HEK293 (cell line): ENCODE measurements around the gene TBC1D17.

Source experiments
- ELK4 ChIP-seq: IDR thresholded peaks from 2 replicates; pipeline ENCODE4 v1.6.1; 2011; ENCODE audit warnings: mild to moderate bottlenecking, low read depth, low read length, borderline replicate concordance
- KLF10 ChIP-seq: fragments of 450-650 bp; IDR thresholded peaks from 2 replicates; pipeline ENCODE4 v1.5.1; 2018; ENCODE audit warnings: missing biosample characterization, mild to moderate bottlenecking, missing genetic modification characterization
- MYNN ChIP-seq: fragments of 450-650 bp; formaldehyde crosslinking; IDR thresholded peaks from 2 replicates; pipeline ENCODE4 v1.5.1; 2016; ENCODE audit warnings: missing biosample characterization, missing genetic modification characterization, borderline replicate concordance
- OVOL3 ChIP-seq: fragments of 450-650 bp; formaldehyde crosslinking; IDR thresholded peaks from 2 replicates; pipeline ENCODE4 v1.5.1; 2016; ENCODE audit warnings: missing biosample characterization, missing genetic modification characterization
- TCF7L2 ChIP-seq: IDR thresholded peaks from 2 replicates; pipeline ENCODE4 v1.6.1; 2011; ENCODE audit warnings: low read depth, mild to moderate bottlenecking, inconsistent platforms, low read length, moderate library complexity, borderline replicate concordance
- ZFP69B ChIP-seq: fragments of 450-650 bp; formaldehyde crosslinking; IDR thresholded peaks from 2 replicates; pipeline ENCODE4 v1.5.1; 2016; ENCODE audit warnings: missing biosample characterization, missing genetic modification characterization
- ZNF121 ChIP-seq: fragments of 450-650 bp; formaldehyde crosslinking; IDR thresholded peaks from 2 replicates; pipeline ENCODE4 v1.5.1; 2016; ENCODE audit warnings: missing biosample characterization, missing genetic modification characterization
- ZNF155 ChIP-seq: fragments of 450-650 bp; formaldehyde crosslinking; IDR thresholded peaks from 2 replicates; pipeline ENCODE4 v1.5.1; 2016; ENCODE audit warnings: missing biosample characterization, missing genetic modification characterization
- ZNF19 ChIP-seq: fragments of 450-650 bp; formaldehyde crosslinking; IDR thresholded peaks from 2 replicates; pipeline ENCODE4; 2016; ENCODE audit warnings: missing biosample characterization, missing genetic modification characterization, low read depth
- ZNF266 ChIP-seq: fragments of 450-650 bp; formaldehyde crosslinking; IDR thresholded peaks from 2 replicates; pipeline ENCODE4 v1.5.1; 2016; ENCODE audit warnings: missing biosample characterization, missing genetic modification characterization, low read depth
- ZNF274 ChIP-seq, 2 experiments: fragments of 200-500 bp in 1 of 2; fragments of 450-650 bp in 1 of 2; sonication (Bioruptor generic) in 1 of 2; formaldehyde crosslinking in 1 of 2; IDR thresholded peaks; 2 replicates each; pipeline versions ENCODE4 v1.5.1 to v1.6.1; 2014 to 2016; ENCODE audit warnings: borderline replicate concordance in 1 of 2, inconsistent platforms in 1 of 2, low read length in 1 of 2, missing biosample characterization in 1 of 2, missing genetic modification characterization in 1 of 2
- ZNF341 ChIP-seq: fragments of 450-650 bp; formaldehyde crosslinking; IDR thresholded peaks from 2 replicates; pipeline ENCODE4; 2016; ENCODE audit warnings: low read depth, missing biosample characterization, missing genetic modification characterization
- ZNF366 ChIP-seq: fragments of 450-650 bp; formaldehyde crosslinking; conservative IDR thresholded peaks from 2 replicates; pipeline ENCODE4 v1.5.1; 2016; ENCODE audit warnings: missing biosample characterization, missing genetic modification characterization
- ZNF404 ChIP-seq: fragments of 450-650 bp; formaldehyde crosslinking; IDR thresholded peaks from 2 replicates; pipeline ENCODE4 v1.5.1; 2017; ENCODE audit warnings: missing biosample characterization, missing genetic modification characterization
- ZNF426 ChIP-seq: fragments of 450-650 bp; formaldehyde crosslinking; IDR thresholded peaks from 2 replicates; pipeline ENCODE4 v1.5.1; 2017; ENCODE audit warnings: missing biosample characterization, missing genetic modification characterization, mild to moderate bottlenecking, inconsistent platforms, moderate library complexity
- ZNF433 ChIP-seq: fragments of 450-650 bp; formaldehyde crosslinking; IDR thresholded peaks from 2 replicates; pipeline ENCODE4 v1.5.1; 2016; ENCODE audit warnings: missing biosample characterization, missing genetic modification characterization, low read depth
- ZNF473 ChIP-seq: fragments of 450-650 bp; formaldehyde crosslinking; IDR thresholded peaks from 2 replicates; pipeline ENCODE4 v1.5.1; 2017; ENCODE audit warnings: missing biosample characterization, missing genetic modification characterization
- ZNF501 ChIP-seq: fragments of 450-650 bp; formaldehyde crosslinking; IDR thresholded peaks from 2 replicates; pipeline ENCODE4 v1.5.1; 2016; ENCODE audit warnings: missing biosample characterization, missing genetic modification characterization
- ZNF560 ChIP-seq: fragments of 450-650 bp; formaldehyde crosslinking; IDR thresholded peaks from 2 replicates; pipeline ENCODE4 v1.5.1; 2017; ENCODE audit warnings: missing biosample characterization, missing genetic modification characterization, borderline replicate concordance
- ZNF571 ChIP-seq: fragments of 450-650 bp; formaldehyde crosslinking; IDR thresholded peaks from 2 replicates; pipeline ENCODE4 v1.5.0; 2017; ENCODE audit warnings: missing biosample characterization, missing genetic modification characterization
- ZNF596 ChIP-seq: fragments of 450-650 bp; IDR thresholded peaks from 2 replicates; pipeline ENCODE4 v1.5.0; 2018; ENCODE audit warnings: missing biosample characterization, mild to moderate bottlenecking, missing genetic modification characterization, moderate library complexity
- ZNF621 ChIP-seq: fragments of 450-650 bp; formaldehyde crosslinking; IDR thresholded peaks from 2 replicates; pipeline ENCODE4 v1.5.1; 2017; ENCODE audit warnings: missing biosample characterization, missing genetic modification characterization
- ZNF664 ChIP-seq: fragments of 450-650 bp; formaldehyde crosslinking; IDR thresholded peaks from 2 replicates; pipeline ENCODE4 v1.5.1; 2016; ENCODE audit warnings: missing biosample characterization, missing genetic modification characterization
- ZNF670 ChIP-seq: fragments of 450-650 bp; formaldehyde crosslinking; IDR thresholded peaks from 2 replicates; pipeline ENCODE4 v1.5.1; 2016; ENCODE audit warnings: missing biosample characterization, missing genetic modification characterization, low read depth
- ZNF76 ChIP-seq: fragments of 450-650 bp; formaldehyde crosslinking; IDR thresholded peaks from 2 replicates; pipeline ENCODE4; 2016; ENCODE audit warnings: low read depth, missing biosample characterization, missing genetic modification characterization, borderline replicate concordance
- ZNF777 ChIP-seq: fragments of 450-650 bp; formaldehyde crosslinking; IDR thresholded peaks from 2 replicates; pipeline ENCODE4 v1.5.1; 2017; ENCODE audit warnings: missing biosample characterization, missing genetic modification characterization, borderline replicate concordance
- ZSCAN18 ChIP-seq: fragments of 450-650 bp; formaldehyde crosslinking; IDR thresholded peaks from 2 replicates; pipeline ENCODE4 v1.5.1; 2016; ENCODE audit warnings: missing biosample characterization, missing genetic modification characterization
- TF ChIP-seq, protein P1 (sequence below): fragments of 450-650 bp; formaldehyde crosslinking; IDR thresholded peaks from 2 replicates; pipeline ENCODE4 v1.5.1; 2016; ENCODE audit warnings: missing biosample characterization, missing genetic modification characterization
- TF ChIP-seq, protein P2 (sequence below): fragments of 450-650 bp; formaldehyde crosslinking; conservative IDR thresholded peaks from 2 replicates; pipeline ENCODE4 v1.5.1; 2016; ENCODE audit warnings: low read depth, missing biosample characterization, missing genetic modification characterization
- TF ChIP-seq, protein P3 (sequence below): fragments of 450-650 bp; formaldehyde crosslinking; IDR thresholded peaks from 2 replicates; pipeline ENCODE4 v1.5.1; 2016; ENCODE audit warnings: missing biosample characterization, missing genetic modification characterization

Gene TBC1D17

GRCh38 chr19:49866933-49867782 is 10.3 kb upstream of the TBC1D17 start, which contains the start of gene PNKP (continued):
- TF ChIP-seq ZNF19 (tag by site-specific recombination) (no peak), ZNF777 (peak; percentile 95), ZNF121 (tag by site-specific recombination) (no peak), ZNF426 (tag by site-specific recombination) (no peak), ZNF274 (IDR thresholded peaks at IDR 0.05; ENCODE audit: low read length) (no peak), ZNF274 (tag by site-specific recombination; IDR thresholded peaks at IDR 0.05; ENCODE audit: borderline replicate concordance) (no peak), TCF7L2 (no peak), ZNF155 (tag by site-specific recombination) (no peak), ZNF433 (tag by site-specific recombination) (no peak), ZNF266 (tag by site-specific recombination) (no peak), ZNF404 (tag by site-specific recombination) (no peak), KLF10 (tag by site-specific recombination) (peak; percentile 88), ZNF341 (tag by site-specific recombination) (no peak; the same call in 1 of the 2 replicates), ZNF501 (tag by site-specific recombination) (peak; percentile 78; the same call in 1 of the 2 replicates), ELK4 (no peak; the same call in 1 of the 2 replicates), ZFP69B (tag by site-specific recombination) (no peak), ZNF560 (tag by site-specific recombination) (no peak), ZNF596 (tag by site-specific recombination) (no peak), ZNF571 (no peak), OVOL3 (no peak), MYNN (no peak), ZNF366 (tag by site-specific recombination) (peak; percentile 81), ZNF664 (tag by site-specific recombination) (no peak), ZNF621 (tag by site-specific recombination) (no peak), ZSCAN18 (tag by site-specific recombination) (no peak), ZNF76 (tag by site-specific recombination) (peak; percentile 44; the same call in 1 of the 2 replicates), ZNF473 (tag by site-specific recombination) (no peak), ZNF670 (tag by site-specific recombination) (no peak)
- TF ChIP-seq, protein P1, sequence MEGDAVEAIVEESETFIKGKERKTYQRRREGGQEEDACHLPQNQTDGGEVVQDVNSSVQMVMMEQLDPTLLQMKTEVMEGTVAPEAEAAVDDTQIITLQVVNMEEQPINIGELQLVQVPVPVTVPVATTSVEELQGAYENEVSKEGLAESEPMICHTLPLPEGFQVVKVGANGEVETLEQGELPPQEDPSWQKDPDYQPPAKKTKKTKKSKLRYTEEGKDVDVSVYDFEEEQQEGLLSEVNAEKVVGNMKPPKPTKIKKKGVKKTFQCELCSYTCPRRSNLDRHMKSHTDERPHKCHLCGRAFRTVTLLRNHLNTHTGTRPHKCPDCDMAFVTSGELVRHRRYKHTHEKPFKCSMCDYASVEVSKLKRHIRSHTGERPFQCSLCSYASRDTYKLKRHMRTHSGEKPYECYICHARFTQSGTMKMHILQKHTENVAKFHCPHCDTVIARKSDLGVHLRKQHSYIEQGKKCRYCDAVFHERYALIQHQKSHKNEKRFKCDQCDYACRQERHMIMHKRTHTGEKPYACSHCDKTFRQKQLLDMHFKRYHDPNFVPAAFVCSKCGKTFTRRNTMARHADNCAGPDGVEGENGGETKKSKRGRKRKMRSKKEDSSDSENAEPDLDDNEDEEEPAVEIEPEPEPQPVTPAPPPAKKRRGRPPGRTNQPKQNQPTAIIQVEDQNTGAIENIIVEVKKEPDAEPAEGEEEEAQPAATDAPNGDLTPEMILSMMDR, result peak; percentile 49; the same call in 1 of the 2 replicates
- TF ChIP-seq, protein P2, sequence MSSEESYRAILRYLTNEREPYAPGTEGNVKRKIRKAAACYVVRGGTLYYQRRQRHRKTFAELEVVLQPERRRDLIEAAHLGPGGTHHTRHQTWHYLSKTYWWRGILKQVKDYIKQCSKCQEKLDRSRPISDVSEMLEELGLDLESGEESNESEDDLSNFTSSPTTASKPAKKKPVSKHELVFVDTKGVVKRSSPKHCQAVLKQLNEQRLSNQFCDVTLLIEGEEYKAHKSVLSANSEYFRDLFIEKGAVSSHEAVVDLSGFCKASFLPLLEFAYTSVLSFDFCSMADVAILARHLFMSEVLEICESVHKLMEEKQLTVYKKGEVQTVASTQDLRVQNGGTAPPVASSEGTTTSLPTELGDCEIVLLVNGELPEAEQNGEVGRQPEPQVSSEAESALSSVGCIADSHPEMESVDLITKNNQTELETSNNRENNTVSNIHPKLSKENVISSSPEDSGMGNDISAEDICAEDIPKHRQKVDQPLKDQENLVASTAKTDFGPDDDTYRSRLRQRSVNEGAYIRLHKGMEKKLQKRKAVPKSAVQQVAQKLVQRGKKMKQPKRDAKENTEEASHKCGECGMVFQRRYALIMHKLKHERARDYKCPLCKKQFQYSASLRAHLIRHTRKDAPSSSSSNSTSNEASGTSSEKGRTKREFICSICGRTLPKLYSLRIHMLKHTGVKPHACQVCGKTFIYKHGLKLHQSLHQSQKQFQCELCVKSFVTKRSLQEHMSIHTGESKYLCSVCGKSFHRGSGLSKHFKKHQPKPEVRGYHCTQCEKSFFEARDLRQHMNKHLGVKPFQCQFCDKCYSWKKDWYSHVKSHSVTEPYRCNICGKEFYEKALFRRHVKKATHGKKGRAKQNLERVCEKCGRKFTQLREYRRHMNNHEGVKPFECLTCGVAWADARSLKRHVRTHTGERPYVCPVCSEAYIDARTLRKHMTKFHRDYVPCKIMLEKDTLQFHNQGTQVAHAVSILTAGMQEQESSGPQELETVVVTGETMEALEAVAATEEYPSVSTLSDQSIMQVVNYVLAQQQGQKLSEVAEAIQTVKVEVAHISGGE, result peak; percentile 98
- TF ChIP-seq, protein P3, sequence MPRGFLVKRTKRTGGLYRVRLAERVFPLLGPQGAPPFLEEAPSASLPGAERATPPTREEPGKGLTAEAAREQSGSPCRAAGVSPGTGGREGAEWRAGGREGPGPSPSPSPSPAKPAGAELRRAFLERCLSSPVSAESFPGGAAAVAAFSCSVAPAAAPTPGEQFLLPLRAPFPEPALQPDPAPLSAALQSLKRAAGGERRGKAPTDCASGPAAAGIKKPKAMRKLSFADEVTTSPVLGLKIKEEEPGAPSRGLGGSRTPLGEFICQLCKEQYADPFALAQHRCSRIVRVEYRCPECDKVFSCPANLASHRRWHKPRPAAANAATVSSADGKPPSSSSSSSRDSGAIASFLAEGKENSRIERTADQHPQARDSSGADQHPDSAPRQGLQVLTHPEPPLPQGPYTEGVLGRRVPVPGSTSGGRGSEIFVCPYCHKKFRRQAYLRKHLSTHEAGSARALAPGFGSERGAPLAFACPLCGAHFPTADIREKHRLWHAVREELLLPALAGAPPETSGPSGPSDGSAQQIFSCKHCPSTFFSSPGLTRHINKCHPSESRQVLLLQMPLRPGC (tag by site-specific recombination), result no peak
